SK-N-SH (cell line): ENCODE data around the gene POM121L2.

ENCODE experiments used
- CHD2 ChIP-seq: fragments of 150-350 bp; IDR thresholded peaks from 2 replicates; pipeline ENCODE4 v1.6.1; 2018; ENCODE audit warnings: low read length; ENCODE audit not compliant: partially characterized antibody
- CTCF ChIP-seq: fragments of 200-600 bp; sonication (generic); IDR thresholded peaks from 2 replicates; pipeline ENCODE4 v1.6.1; 2017; ENCODE audit warnings: antibody characterized with exemption, mild to moderate bottlenecking, moderate library complexity
- FOXM1 ChIP-seq: IDR thresholded peaks from 2 replicates; pipeline ENCODE4 v1.4.0; 2012; ENCODE audit warnings: low read depth, mild to moderate bottlenecking
- GATA2 ChIP-seq: sonication (generic); formaldehyde crosslinking; IDR thresholded peaks from 2 replicates; pipeline ENCODE4 v1.5.0; 2020; ENCODE audit warnings: mild to moderate bottlenecking, missing genetic modification reagents
- JUND ChIP-seq: IDR thresholded peaks from 2 replicates; pipeline ENCODE4 v1.4.0; 2012
- MAX ChIP-seq: IDR thresholded peaks from 2 replicates; pipeline ENCODE4 v1.4.0; 2012; ENCODE audit warnings: low read depth
- MEF2A ChIP-seq: IDR thresholded peaks from 2 replicates; pipeline ENCODE4 v1.4.0; 2012; ENCODE audit warnings: low read depth, borderline replicate concordance
- MXI1 ChIP-seq: IDR thresholded peaks from 2 replicates; pipeline ENCODE4 v1.6.1; 2012; ENCODE audit warnings: mild to moderate bottlenecking, low read depth, low read length, improper control_type of control experiment
- RCOR1 ChIP-seq: fragments of 150-350 bp; IDR thresholded peaks from 2 replicates; pipeline ENCODE4 v1.6.1; 2017; ENCODE audit warnings: antibody characterized with exemption, low read length
- SIN3A ChIP-seq: IDR thresholded peaks from 2 replicates; pipeline ENCODE4 v1.6.1; 2012; ENCODE audit warnings: low read depth, mild to moderate bottlenecking, low read length, moderate library complexity, borderline replicate concordance
- TAF1 ChIP-seq: IDR thresholded peaks from 2 replicates; pipeline ENCODE4 v1.6.1; 2012; ENCODE audit warnings: low read depth, mild to moderate bottlenecking, low read length, moderate library complexity, borderline replicate concordance
- ZBTB33 ChIP-seq: IDR thresholded peaks from 2 replicates; pipeline ENCODE4 v1.4.0; 2012; ENCODE audit warnings: low read depth, borderline replicate concordance

GRCh38 chr6:27280540-27281000, 31.5 kb downstream of the POM121L2 start:
- no peak for TF ChIP-seq CHD2
- TF ChIP-seq CTCF = no peak
- TF ChIP-seq TAF1 = no peak
- TF ChIP-seq MAX = no peak
- no peak for TF ChIP-seq MXI1
- no peak for TF ChIP-seq ZBTB33
- no peak for TF ChIP-seq JUND
- TF ChIP-seq GATA2 (CRISPR knock-in tag) = no peak
- no peak for TF ChIP-seq SIN3A
- TF ChIP-seq RCOR1 = no peak
- no peak for TF ChIP-seq FOXM1
- no peak for TF ChIP-seq MEF2A
